ENCODE measurements around the gene CDA.

The CDA gene

DNA sequence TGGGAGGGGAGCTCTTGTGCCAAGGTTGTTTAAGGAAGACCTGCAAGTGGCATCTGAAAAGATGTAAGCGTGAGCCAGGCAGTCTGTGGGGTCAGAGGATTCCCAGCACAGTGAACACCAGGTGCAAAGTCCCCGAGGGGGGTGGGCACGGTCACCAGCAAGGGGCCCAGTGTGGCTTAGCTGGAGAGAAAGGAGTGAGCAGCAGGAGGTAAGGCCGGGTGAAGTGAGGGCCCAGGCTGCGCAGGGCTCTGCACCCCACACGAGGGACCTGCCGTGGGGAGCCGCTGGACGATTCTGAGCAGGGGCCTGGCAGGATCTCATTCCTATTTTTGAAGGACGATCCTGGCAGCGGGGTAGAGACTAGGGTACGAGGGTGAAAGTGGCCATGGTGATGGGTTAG lies 68.1 kb downstream of the CDA start:
- no peak for DNase-seq

DNA sequence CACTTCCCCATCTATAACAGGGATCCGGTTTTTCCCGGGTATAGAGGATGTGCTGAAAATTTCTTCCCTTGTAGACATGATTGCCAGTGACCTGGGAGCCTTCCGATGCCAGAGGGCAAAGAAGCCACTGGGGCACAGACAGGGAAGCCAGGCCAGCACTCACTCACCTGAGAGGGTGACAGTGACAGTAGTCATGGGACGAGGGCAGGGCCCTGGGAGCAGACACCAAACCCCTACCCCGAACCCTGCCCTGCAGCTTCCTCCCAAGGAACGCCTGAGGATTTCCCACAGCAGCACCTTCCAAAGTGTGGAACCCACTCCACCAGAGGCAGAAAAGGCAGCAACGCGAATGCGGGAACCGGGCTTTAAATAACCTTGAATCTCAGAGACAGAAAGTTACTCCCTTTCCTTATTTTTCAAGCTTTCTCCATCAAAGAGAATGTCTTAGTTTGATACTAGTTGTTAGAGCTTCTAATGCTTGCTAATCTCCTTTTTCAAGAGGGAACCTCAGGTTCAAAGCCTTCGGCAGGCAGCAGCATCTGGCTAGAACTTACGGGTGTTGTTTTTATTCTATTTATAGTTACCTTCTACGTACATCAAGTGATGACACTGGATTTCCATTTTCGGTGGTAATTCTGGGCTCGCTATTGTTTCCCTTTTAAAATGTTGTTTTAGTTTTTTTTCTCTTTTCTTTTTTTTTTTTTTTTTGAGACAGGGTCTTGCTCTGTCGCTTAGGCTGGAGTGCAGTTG lies 69.4 kb downstream of the CDA start:
- no peak for DNase-seq

GRCh38 chr1:20660363-20660762 lies 71.5 kb downstream of the CDA start:
- DNase-seq, result no peak

DNA sequence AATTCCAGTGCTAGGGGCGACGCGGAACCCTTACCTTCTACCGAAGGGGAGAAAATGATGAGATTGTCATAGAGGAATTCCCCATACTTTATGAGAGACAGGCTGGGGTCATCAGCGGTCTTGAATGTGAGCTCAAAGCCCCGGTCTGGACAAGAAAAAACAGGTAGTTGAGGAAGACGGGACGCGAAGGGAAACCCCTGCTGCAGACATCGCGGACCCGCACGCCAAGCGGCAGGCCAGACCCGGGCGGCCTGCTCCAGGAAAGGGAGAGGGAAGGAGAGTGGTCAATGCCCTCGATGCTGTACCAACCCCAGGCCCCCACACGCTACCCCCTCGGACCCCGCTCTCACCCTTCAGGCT lies 71.9 kb downstream of the CDA start:
- DNase-seq, result peak in 2 of 6 experiments; percentile 30 to 36

DNA sequence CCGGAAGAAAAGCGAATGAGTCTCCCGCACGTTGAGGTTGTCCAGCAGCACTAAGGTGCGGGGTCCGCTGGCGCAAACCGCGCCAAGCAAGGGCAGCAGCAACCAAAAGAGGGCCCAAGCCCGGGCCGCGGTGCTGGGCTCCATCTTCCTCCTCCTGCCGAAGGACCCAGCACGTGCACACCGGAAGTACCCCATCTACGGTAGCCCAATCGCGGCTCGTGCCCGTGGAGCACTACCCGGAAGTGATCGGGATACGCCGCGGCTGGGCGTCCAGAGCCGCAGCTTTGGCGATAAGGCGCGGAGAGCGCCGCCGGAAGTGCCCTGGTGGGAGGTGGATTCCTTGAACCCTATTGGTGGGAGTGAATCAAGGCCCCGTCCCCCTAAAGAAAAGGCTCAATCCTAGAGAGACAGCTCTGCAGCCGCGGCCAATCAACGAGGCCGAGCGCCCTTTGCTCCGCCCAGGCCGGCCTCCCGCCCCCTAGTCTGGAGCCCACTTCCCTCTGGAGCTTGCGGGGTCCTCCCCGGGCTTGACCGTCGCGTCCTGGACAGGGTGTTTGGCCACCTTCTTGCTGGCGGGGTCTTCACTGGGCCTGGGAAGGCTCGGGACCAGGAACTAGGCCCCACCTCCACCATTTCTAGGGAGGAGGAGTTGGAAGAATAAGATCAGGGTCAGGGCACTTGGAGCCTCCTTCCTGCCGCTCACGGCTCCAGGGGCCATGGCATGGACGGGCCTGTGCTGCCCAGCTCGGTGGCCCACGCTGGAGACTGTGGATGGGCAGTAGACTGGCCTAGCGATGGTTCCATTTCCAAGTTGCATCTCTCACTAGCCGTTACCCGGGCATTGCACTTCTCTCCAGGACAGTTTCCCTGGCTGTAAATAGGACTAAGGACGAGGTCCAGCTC lies 72.6 kb downstream of the CDA start, which contains the start of gene DDOST:
Gene DDOST, minus strand, starts transcription at position 163 of the 903 bp plus-strand sequence. Its CDS starts 19 bp downstream, at position 144.
- DNase-seq, result peak; percentile 88 to 95 (median 92)

- DNase-seq, result no peak
Measured at GRCh38 chr1:20662110-20662475, 73.2 kb downstream of the CDA start.

GRCh38 chr1:20663365-20663764 lies 74.5 kb downstream of the CDA start:
- no peak for DNase-seq

DNA sequence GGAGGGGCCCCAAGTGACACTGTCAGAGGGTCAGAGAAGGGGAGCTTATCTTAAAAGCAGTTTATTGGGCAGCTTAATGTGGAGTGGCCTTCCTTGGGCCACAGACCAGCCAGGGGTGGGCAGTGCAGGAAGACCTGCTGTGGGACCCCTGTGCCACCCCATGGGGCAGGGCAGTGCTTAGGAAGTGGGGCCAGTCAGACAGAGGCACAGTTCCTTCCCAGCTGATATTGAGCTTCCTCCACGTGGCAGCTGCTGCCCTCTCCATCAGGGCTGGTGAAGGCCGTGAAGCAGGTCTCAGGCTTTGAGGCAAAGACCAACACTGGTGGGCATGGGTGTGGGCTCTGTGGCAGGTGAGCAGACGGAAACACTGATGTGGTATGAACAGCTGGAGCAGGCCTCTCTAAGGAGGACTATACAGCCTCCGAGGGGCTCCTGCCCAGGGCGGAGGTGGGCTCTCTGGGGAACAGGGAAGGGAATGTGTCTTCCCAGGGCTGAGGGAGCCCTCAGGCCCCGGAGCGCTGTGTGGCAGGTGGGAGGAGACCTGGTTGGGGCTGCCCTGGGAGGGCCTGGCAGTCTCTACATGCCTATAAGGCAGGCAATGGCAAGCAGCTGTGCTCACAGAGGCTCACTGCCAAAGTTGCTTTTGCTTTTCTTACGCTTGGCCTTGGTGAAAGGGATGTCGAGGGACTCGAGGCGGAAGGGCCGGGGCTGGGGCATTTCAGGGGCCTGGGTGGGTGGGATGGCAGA lies 75.2 kb downstream of the CDA start:
- DNase-seq, result no peak

DNA sequence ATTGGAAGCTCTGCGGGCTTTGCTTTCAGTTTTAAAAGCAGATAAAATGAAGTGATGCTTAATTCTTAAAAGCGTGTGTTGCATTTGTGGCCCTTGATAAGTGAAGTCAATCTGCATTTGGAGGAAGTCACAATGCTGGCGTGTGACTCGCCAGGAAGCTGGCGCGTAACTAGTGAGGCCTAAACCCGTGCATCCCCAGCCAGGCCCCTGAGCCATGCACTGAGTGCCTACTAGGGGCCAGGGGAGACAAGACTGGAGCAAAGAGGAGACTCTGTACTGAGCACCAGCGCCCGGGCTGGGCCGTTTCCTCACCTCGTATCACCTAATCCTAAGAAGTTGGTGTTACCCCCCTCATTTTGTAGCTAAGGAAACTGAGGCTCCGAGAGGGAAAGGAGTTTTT lies 76.8 kb downstream of the CDA start:
- no peak for DNase-seq

GRCh38 chr1:20666146-20666545 lies 77.2 kb downstream of the CDA start:
- no peak for DNase-seq

DNA sequence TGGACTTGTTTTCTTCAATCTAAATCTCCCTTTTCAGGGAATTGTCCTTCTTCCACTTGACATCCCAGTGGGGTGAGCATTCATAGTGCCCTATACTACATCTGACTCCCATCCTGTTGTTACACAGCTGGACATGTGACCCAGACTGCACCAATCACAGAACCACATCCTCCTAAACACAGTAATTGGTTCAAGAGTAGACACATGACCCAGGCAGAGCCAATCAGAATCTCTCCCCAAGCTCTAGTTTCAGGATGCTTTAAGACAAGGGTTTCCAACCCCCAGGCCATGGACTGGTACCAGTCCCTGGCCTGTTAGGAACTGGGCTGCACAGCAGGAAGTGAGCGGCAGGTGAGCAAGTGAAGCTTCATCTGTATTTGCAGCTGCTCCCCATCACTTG lies 77.9 kb downstream of the CDA start:
- DNase-seq, result no peak
